NCI-H82 (cell line): ENCODE results near the gene CPED1.

ENCODE experiments used
- DNase-seq: peaks from one replicate; lab custom pipeline; 2025; lab: John Stamatoyannopoulos, UW

The CPED1 gene

GRCh38 chr7:121323515-121324302, 335.2 kb downstream of the CPED1 start:
- no peak for DNase-seq

- DNase-seq, result no peak
These were observed 339.2 kb downstream of the CPED1 start for GRCh38 chr7:121327671-121328070.

GRCh38 chr7:121328508-121329190, 340.1 kb downstream of the CPED1 start, which contains the start of gene WNT16:
Gene WNT16, plus strand, starts transcription at chr7:121329000. Its CDS starts 293 bp downstream, at chr7:121329293.
- DNase-seq, result peak; percentile 42

GRCh38 chr7:121329191-121330052, 340.9 kb downstream of the CPED1 start:
- peak; percentile 58 for DNase-seq

- DNase-seq, result peak; percentile 49
These were observed 341.7 kb downstream of the CPED1 start for GRCh38 chr7:121330053-121330833.

- no peak for DNase-seq
These were observed 342.5 kb downstream of the CPED1 start for GRCh38 chr7:121331048-121331447.

- no peak for DNase-seq
These were observed 343.1 kb downstream of the CPED1 start for GRCh38 chr7:121331574-121331973.

- DNase-seq, result no peak
These were observed 345.9 kb downstream of the CPED1 start for GRCh38 chr7:121334376-121334775.

- DNase-seq, result no peak
These were observed 346.6 kb downstream of the CPED1 start for GRCh38 chr7:121334875-121335648.

GRCh38 chr7:121336579-121336978, 348.1 kb downstream of the CPED1 start:
- DNase-seq, result peak; percentile 23

GRCh38 chr7:121337398-121337797, 348.9 kb downstream of the CPED1 start:
- peak; percentile 63 for DNase-seq

GRCh38 chr7:121339082-121339481, 350.6 kb downstream of the CPED1 start:
- DNase-seq, result no peak

GRCh38 chr7:121341933-121342332, 353.4 kb downstream of the CPED1 start:
- no peak for DNase-seq

- no peak for DNase-seq
These were observed 354.1 kb downstream of the CPED1 start for GRCh38 chr7:121342631-121343030.

GRCh38 chr7:121343302-121343701, 354.8 kb downstream of the CPED1 start:
- DNase-seq, result no peak

GRCh38 chr7:121344093-121344492, 355.6 kb downstream of the CPED1 start:
- DNase-seq, result no peak

- DNase-seq, result no peak
These were observed 356.0 kb downstream of the CPED1 start for GRCh38 chr7:121344497-121344896.
